HCT116 (cell line): ENCODE results near the gene PTPN21. TPM values are rescaled to one million over a fixed set of nuclear protein-coding genes. Genes with fewer than 3 reads are reported as not detected.

Experiments used
- ATAC-seq: fragments of 200-7000 bp; cut with Tn5 transposase; 2 replicates; pipeline ENCODE4 v1.9.1; 2020; ENCODE audit warnings: mild to moderate bottlenecking, moderate library complexity
- BruUV-seq: library from RNA; stranded (reverse); fragments of 400-500 nt; replicated peaks from 2 replicates; lab custom pipeline; 2021; lab: Mats Ljungman, UMichigan
- CTCF ChIA-PET: fragments of 300-600 bp; sonication (Branson Sonifier 250); formaldehyde crosslinking; loops from one replicate; lab custom pipeline; 2021; ENCODE audit warnings: antibody characterized with exemption; lab: Charles Lee
- POLR2A ChIA-PET: fragments of 300-600, 350-600 bp; sonication (Branson Sonifier 250); formaldehyde crosslinking; loops from one replicate; lab custom pipeline; 2021; ENCODE audit warnings: antibody characterized with exemption; lab: Charles Lee
- RAD21 ChIA-PET, 2 experiments: fragments of 300-600 bp; sonication (Branson Sonifier 250); formaldehyde crosslinking; loops; one replicate each; lab custom pipeline; 2023; ENCODE audit warnings: low total read pairs in 2 of 2; ENCODE audit not compliant: uncharacterized antibody in 2 of 2, unreplicated experiment in 2 of 2, low non-redundant PET in 1 of 2; lab: Charles Lee
- DNase-seq: peaks from one replicate; pipeline ENCODE4 v3.0.0-alpha.2; 2010; ENCODE audit warnings: low read depth, low spot score
- H2AFZ ChIP-seq: fragments of 200-600 bp; shearing (Covaris generic), sonication (generic); 2 replicates; pipeline ENCODE4 v1.6.1; 2017; ENCODE audit warnings: low read depth, mixed run types, mixed read lengths, antibody characterized with exemption, low read length; ENCODE audit not compliant: poor library complexity, severe bottlenecking
- H3K27ac ChIP-seq: 2 replicates; pipeline ENCODE4 v1.5.1; 2012; ENCODE audit warnings: low read depth, low read length
- H3K27me3 ChIP-seq: fragments of 200-600 bp; sonication (generic); 2 replicates; pipeline ENCODE4 v1.6.1; 2016; ENCODE audit warnings: mixed run types, low read length, mixed read lengths; ENCODE audit not compliant: insufficient read depth
- H3K36me3 ChIP-seq, 2 experiments: fragments of 200-500 bp in 1 of 2; fragments of 200-600 bp in 1 of 2; sonication (Bioruptor generic) in 1 of 2; sonication (generic) in 1 of 2; 2 replicates each; pipeline versions ENCODE4 v1.5.1 to v1.6.1; 2014 to 2016; ENCODE audit warnings: low read length in 2 of 2, inconsistent platforms in 1 of 2, mixed read lengths in 1 of 2, mixed run types in 1 of 2; ENCODE audit not compliant: insufficient read depth in 2 of 2, control insufficient read depth in 1 of 2
- H3K4me1 ChIP-seq, 2 experiments: fragments of 200-600 bp in 1 of 2; sonication (generic) in 1 of 2; 2 replicates each; pipeline versions ENCODE4 v1.5.1 to v1.6.1; 2012 to 2017; ENCODE audit warnings: low read length in 2 of 2, inconsistent platforms in 1 of 2, mild to moderate bottlenecking in 1 of 2, mixed read lengths in 1 of 2, mixed run types in 1 of 2, moderate library complexity in 1 of 2; ENCODE audit not compliant: insufficient read depth in 2 of 2, control insufficient read depth in 1 of 2
- H3K4me2 ChIP-seq: fragments of 200-600 bp; sonication (generic); 2 replicates; pipeline ENCODE4 v1.6.1; 2017; ENCODE audit warnings: mixed run types, low read length, mixed read lengths
- H3K4me3 ChIP-seq, 2 experiments: fragments of 200-600 bp in 1 of 2; sonication (generic) in 1 of 2; replicated peaks in 1 of 2; 2 replicates each; pipeline ENCODE4 v1.5.1; 2011 to 2016; ENCODE audit warnings: low read length in 2 of 2, control low read depth in 1 of 2, low read depth in 1 of 2, mild to moderate bottlenecking in 1 of 2, mixed read lengths in 1 of 2, mixed run types in 1 of 2
- H3K79me2 ChIP-seq: fragments of 200-600 bp; sonication (generic); 2 replicates; pipeline ENCODE4 v1.6.1; 2017; ENCODE audit warnings: mild to moderate bottlenecking, mixed run types, low read length, moderate library complexity, mixed read lengths; ENCODE audit not compliant: insufficient read depth
- H3K9ac ChIP-seq: fragments of 200-600 bp; sonication (generic); 2 replicates; pipeline ENCODE4 v1.6.1; 2016; ENCODE audit warnings: low read length, mixed read lengths
- H3K9me2 ChIP-seq: fragments of 200-600 bp; sonication (generic), shearing (Covaris generic); 2 replicates; pipeline ENCODE4 v1.6.1; 2017; ENCODE audit warnings: mixed run types, mild to moderate bottlenecking, moderate library complexity; ENCODE audit not compliant: insufficient read depth
- H3K9me3 ChIP-seq, 2 experiments: fragments of 200-500 bp in 1 of 2; fragments of 200-600 bp in 1 of 2; sonication (Bioruptor generic) in 1 of 2; sonication (generic) in 1 of 2; 2 replicates each; pipeline ENCODE4 v1.6.1; 2014 to 2017; ENCODE audit warnings: low read length in 2 of 2, mixed read lengths in 2 of 2, inconsistent platforms in 1 of 2, low read depth in 1 of 2, mild to moderate bottlenecking in 1 of 2, mixed run types in 1 of 2, moderate library complexity in 1 of 2; ENCODE audit not compliant: control insufficient read depth in 1 of 2, insufficient read depth in 1 of 2
- H4K20me1 ChIP-seq: fragments of 200-600 bp; sonication (generic), shearing (Covaris generic); 2 replicates; pipeline ENCODE4 v1.6.1; 2017; ENCODE audit warnings: mixed run types, mild to moderate bottlenecking, moderate library complexity; ENCODE audit not compliant: insufficient read depth
- ATF3 ChIP-seq: IDR thresholded peaks from 2 replicates; pipeline ENCODE4 v1.6.1; 2012
- CEBPB ChIP-seq: IDR thresholded peaks from 2 replicates; pipeline ENCODE4 v1.6.1; 2012; ENCODE audit warnings: low read depth
- FOSL1 ChIP-seq: IDR thresholded peaks from 2 replicates; pipeline ENCODE4 v1.6.1; 2012; ENCODE audit warnings: low read depth
- JUND ChIP-seq: IDR thresholded peaks from 2 replicates; pipeline ENCODE4 v1.6.1; 2012
- POLR2A ChIP-seq: IDR thresholded peaks from 2 replicates; pipeline ENCODE4 v1.7.0; 2011; ENCODE audit warnings: borderline replicate concordance; ENCODE audit not compliant: insufficient read depth, insufficient read length; ENCODE audit errors: extremely low read depth
- REST ChIP-seq: IDR thresholded peaks from 2 replicates; pipeline ENCODE4 v1.6.1; 2012; ENCODE audit warnings: low read depth
- SIN3A ChIP-seq: IDR thresholded peaks from 2 replicates; pipeline ENCODE4 v1.6.1; 2012; ENCODE audit warnings: low read depth
- SRF ChIP-seq: IDR thresholded peaks from 2 replicates; pipeline ENCODE4 v1.6.1; 2012; ENCODE audit warnings: low read depth
- intact Hi-C: fragments of 100-400 bp; cut with micrococcal nuclease; formaldehyde crosslinking; loops from 2 replicates; pipeline ENCODE4 v1.10.0; 2022
- total RNA-seq: library from RNA; stranded (reverse); gene quantifications from one replicate; pipeline ENCODE4 v1.2.1, GENCODE V29; 2021; ENCODE audit not compliant: unreplicated experiment

The PTPN21 gene
- total RNA-seq, 1 experiment from 2014 or later: 7.6 TPM

GRCh38 chr14:88597038-88597437, 42.2 kb upstream of the PTPN21 start:
- no peak for ATAC-seq
- Histone ChIP-seq H3K9ac (no peak overlapping the region), H3K9me2 (no peaks in the 10 kb centered on the region), H3K27ac (no peak overlapping the region), H3K36me3 (peaks cover 38 to 43% of the 10 kb centered on the region in 2 experiments), H2AFZ (no peak overlapping the region)
- BruUV-seq: no TSS peak
- TF ChIP-seq SIN3A (no peak), REST (no peak), JUND (no peak), POLR2A (no peak), CEBPB (no peak)
- TF ChIP-seq, all 23 proteins: peak for 0
- RAD21 ChIA-PET: no interaction called here
- no peaks in the 10 kb centered on the region for H4K20me1 ChIP-seq
- H3K4me1 ChIP-seq: no peaks in the 10 kb centered on the region
- no peaks in the 10 kb centered on the region for H3K27me3 ChIP-seq
- POLR2A ChIA-PET: no interaction called here
- H3K4me2 ChIP-seq: no peak overlapping the region
- no peak overlapping the region for H3K4me3 ChIP-seq
- H3K79me2 ChIP-seq: 0 out of 2 replicates have a peak, but pooled peaks cover 7% of the 10 kb centered on the region
- intact Hi-C loops: no loop called here
- CTCF ChIA-PET: no interaction called here
- no peak for DNase-seq
- H3K9me3 ChIP-seq: no peaks in the 10 kb centered on the region

GRCh38 chr14:88592031-88592430, 37.2 kb upstream of the PTPN21 start:
- TF ChIP-seq SRF (no peak), ATF3 (no peak), FOSL1 (no peak)
- peaks cover 29% of the 10 kb centered on the region for H3K79me2 ChIP-seq
- no peak overlapping the region for H3K9ac ChIP-seq
- no peaks in the 10 kb centered on the region for H3K4me1 ChIP-seq
- RAD21 ChIA-PET: no interaction called here
- DNase-seq (no peak), ATAC-seq (no peak)
- no peaks in the 10 kb centered on the region for H4K20me1 ChIP-seq
- no peaks in the 10 kb centered on the region for H3K27me3 ChIP-seq
- CTCF ChIA-PET: no interaction called here
- POLR2A ChIA-PET: no interaction called here
- H3K9me3 ChIP-seq: no peaks in the 10 kb centered on the region
- H3K27ac ChIP-seq: no peak overlapping the region
- intact Hi-C loops: no loop called here
- H3K4me2 ChIP-seq: no peak overlapping the region
- H2AFZ ChIP-seq: no peak overlapping the region
- BruUV-seq: no TSS peak
- H3K36me3 ChIP-seq: peaks cover 21 to 29% of the 10 kb centered on the region in 2 experiments; a peak in 3 of 4 replicates
- no peak overlapping the region for H3K4me3 ChIP-seq
- no peaks in the 10 kb centered on the region for H3K9me2 ChIP-seq
